Activated CD4-positive, CD25-positive, alpha-beta regulatory T cell treated with anti-CD3 and anti-CD28 coated beads, Interleukin-2, amount 50 U/mL, for 72 hours (primary cell): ENCODE data around the gene SUB1.

Source experiments
- DNase-seq: peaks from one replicate; pipeline ENCODE4 v3.0.0; 2021

The SUB1 gene

DNA sequence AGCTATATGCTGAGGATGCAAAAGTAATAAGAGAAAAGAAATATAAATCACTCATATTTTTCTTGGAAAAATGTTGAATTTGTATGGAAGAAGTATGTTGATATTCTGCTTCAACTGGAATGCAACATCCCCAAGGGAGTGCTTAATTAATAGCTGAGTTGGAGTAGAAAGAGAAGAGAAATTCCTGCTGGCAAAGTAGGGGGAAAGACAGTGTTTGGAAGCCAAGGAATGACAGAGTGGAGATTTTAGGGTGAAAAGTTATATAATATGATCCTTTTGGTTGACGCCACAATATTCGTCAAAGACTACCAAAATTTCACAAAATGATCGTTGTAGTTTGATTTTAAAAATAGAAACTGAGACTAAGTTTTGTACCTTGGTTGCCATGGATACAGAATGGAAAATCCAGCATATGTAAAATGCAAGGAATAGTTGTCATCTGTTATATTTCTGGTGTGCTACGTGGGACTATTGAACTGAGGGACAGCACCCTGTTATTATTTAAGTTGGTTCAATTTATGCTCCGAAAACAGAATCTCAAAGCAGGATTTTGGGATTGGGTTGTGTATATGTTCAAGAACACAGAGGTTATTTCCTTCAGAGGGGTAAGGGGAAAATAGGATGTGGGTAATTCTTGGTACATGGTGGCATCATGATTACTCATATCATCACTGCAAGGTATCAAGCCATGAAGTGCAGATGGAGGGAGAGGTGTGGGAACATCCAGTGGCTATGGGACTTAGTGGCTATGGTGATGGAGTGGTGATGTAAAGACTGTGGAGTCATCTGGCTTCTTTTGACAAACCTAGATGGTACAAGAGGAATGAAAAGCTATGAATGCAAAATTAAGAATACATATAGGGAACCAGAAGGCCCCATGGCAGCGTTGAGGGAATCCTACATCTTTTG lies 61.0 kb downstream of the SUB1 start:
- no peak for DNase-seq

DNA sequence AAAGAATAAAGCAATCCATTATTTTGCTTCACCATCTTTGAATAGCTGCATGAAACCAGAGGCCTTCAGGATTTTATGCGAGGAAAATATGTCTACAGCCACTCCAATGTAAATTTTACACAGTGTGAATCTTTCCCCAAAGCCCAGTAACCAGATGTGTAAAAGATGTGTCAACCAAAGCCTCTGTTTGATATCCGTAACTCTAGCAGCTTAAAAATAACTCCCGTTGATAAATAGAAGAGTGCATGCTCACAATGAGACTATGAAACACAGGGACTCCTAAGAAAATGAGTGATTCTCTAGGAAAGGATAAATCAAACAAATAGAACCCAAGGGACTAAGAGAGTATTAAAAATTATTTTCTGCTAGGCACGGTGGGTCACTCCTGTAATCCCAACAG lies 65.7 kb downstream of the SUB1 start:
- no peak for DNase-seq

DNA sequence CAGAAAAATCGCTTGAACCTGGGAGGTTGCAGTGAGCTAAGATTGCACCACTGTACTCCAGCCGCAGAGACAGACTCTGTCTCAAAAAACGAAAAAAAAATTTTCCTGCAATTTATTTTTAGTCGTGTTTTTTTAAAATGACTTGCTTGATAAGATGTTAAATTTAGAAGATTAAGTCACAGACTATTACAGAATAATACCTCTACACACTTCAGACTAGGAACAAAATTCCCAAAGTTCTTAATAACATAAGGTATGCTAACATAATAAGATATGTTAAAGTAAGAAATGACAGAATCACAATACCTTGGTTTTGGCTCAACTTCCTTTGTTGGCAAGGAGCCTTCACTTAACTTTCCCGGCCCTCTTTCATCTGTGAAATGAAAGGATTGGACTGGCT lies 66.3 kb downstream of the SUB1 start:
- no peak for DNase-seq
